Suprapubic skin (tissue), 3 donors: Measurements from ENCODE around the gene LAMA3.

ENCODE experiments used
- EP300 ChIP-seq: sonication (generic); formaldehyde crosslinking; IDR thresholded peaks from one replicate; pipeline ENCODE4 v1.6.1; 2017; ENCODE audit warnings: antibody characterized with exemption
- TF ChIP-seq, protein P1 (sequence below), 2 donors: fragments of 200-600 bp in 1 of 2; fragments of 450-650 bp in 1 of 2; sonication (generic) in 1 of 2; IDR thresholded peaks; one replicate each; pipeline ENCODE4 v1.5.1; 2016 to 2019; ENCODE audit warnings: antibody characterized with exemption in 2 of 2, mild to moderate bottlenecking in 1 of 2, moderate library complexity in 1 of 2

DNA sequence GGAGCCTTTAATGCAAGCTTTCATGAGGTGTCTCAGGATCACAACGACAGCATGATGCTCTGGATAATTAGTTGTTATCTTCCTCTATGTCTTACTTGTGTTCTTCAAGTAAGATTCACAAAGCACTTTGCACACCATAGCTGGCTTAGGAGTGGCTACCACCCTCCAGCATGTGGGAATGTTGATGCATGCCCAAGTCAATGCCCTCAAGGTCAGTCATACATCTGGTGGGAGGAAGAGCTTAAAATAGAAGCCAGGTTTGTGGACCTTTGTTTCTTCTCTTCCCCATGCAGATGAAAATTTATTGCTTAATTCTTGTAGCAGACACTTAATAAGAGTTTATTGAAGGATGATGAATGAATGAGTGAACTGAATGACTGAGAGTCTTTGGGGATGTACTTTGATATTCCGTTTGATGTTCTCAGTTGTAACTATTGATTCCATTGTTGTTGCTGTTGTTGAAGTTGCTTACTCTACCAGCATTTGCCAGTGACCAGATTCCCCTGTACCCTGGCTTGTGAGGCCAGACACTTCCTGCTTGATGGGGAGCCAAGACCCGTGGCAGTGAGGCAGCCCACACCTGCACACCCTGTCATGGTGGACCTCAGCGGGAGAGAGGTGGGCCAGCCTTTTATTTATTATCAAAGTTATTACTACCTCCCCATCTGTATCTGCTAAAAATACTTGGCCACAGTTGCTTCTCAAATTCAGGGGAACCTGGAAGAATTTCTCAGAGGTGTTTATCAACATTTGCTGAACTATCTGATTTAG lies 137.8 kb downstream of the LAMA3 start:
- TF ChIP-seq EP300, result no peak
- TF ChIP-seq, protein P1, sequence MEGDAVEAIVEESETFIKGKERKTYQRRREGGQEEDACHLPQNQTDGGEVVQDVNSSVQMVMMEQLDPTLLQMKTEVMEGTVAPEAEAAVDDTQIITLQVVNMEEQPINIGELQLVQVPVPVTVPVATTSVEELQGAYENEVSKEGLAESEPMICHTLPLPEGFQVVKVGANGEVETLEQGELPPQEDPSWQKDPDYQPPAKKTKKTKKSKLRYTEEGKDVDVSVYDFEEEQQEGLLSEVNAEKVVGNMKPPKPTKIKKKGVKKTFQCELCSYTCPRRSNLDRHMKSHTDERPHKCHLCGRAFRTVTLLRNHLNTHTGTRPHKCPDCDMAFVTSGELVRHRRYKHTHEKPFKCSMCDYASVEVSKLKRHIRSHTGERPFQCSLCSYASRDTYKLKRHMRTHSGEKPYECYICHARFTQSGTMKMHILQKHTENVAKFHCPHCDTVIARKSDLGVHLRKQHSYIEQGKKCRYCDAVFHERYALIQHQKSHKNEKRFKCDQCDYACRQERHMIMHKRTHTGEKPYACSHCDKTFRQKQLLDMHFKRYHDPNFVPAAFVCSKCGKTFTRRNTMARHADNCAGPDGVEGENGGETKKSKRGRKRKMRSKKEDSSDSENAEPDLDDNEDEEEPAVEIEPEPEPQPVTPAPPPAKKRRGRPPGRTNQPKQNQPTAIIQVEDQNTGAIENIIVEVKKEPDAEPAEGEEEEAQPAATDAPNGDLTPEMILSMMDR (IDR thresholded peaks at IDR 0.05), result no peak
